ENCODE measurements around the gene CXCR6.

Gene CXCR6

DNA sequence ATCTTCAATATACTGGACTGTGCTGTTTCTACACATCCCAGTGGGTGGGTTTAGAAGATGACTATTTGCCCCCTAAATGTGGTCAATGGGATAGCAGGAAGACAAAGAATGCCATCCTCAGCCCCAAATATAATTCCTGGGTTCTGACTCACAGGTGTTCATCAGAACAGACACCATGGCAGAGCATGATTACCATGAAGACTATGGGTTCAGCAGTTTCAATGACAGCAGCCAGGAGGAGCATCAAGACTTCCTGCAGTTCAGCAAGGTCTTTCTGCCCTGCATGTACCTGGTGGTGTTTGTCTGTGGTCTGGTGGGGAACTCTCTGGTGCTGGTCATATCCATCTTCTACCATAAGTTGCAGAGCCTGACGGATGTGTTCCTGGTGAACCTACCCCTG lies 3.0 kb downstream of the CXCR6 start:
- DNase-seq (ENCODE audit: low spot score), result no peak

DNA sequence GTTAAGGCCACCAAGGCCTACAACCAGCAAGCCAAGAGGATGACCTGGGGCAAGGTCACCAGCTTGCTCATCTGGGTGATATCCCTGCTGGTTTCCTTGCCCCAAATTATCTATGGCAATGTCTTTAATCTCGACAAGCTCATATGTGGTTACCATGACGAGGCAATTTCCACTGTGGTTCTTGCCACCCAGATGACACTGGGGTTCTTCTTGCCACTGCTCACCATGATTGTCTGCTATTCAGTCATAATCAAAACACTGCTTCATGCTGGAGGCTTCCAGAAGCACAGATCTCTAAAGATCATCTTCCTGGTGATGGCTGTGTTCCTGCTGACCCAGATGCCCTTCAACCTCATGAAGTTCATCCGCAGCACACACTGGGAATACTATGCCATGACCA lies 3.6 kb downstream of the CXCR6 start:
- TF ChIP-seq, protein P1, sequence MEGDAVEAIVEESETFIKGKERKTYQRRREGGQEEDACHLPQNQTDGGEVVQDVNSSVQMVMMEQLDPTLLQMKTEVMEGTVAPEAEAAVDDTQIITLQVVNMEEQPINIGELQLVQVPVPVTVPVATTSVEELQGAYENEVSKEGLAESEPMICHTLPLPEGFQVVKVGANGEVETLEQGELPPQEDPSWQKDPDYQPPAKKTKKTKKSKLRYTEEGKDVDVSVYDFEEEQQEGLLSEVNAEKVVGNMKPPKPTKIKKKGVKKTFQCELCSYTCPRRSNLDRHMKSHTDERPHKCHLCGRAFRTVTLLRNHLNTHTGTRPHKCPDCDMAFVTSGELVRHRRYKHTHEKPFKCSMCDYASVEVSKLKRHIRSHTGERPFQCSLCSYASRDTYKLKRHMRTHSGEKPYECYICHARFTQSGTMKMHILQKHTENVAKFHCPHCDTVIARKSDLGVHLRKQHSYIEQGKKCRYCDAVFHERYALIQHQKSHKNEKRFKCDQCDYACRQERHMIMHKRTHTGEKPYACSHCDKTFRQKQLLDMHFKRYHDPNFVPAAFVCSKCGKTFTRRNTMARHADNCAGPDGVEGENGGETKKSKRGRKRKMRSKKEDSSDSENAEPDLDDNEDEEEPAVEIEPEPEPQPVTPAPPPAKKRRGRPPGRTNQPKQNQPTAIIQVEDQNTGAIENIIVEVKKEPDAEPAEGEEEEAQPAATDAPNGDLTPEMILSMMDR (IDR thresholded peaks at IDR 0.05; ENCODE audit: borderline replicate concordance, control extremely low read depth, extremely low read depth, insufficient read depth, missing control alignments), result no peak
- in situ Hi-C loops (cut with MboI; ENCODE audit: low sequenced_read_pairs, unreplicated experiment), result loop anchor here (10.0 kb wide), 2 partner anchors 258 to 428 kb away; partner anchors contain the start of genes CCR1 and CCR5
- DNase-seq (ENCODE audit: low spot score), result no peak

More for the DNA sequence above, 3.0 kb downstream of the CXCR6 start:
- TF ChIP-seq, protein P1 (IDR thresholded peaks at IDR 0.05; ENCODE audit: borderline replicate concordance, control extremely low read depth, extremely low read depth, insufficient read depth, missing control alignments), result peak; percentile 10
- in situ Hi-C loops (cut with MboI; ENCODE audit: low sequenced_read_pairs, unreplicated experiment), result loop anchor here (10.0 kb wide), 2 partner anchors 258 to 428 kb away; partner anchors contain the start of genes CCR1 and CCR5

DNA sequence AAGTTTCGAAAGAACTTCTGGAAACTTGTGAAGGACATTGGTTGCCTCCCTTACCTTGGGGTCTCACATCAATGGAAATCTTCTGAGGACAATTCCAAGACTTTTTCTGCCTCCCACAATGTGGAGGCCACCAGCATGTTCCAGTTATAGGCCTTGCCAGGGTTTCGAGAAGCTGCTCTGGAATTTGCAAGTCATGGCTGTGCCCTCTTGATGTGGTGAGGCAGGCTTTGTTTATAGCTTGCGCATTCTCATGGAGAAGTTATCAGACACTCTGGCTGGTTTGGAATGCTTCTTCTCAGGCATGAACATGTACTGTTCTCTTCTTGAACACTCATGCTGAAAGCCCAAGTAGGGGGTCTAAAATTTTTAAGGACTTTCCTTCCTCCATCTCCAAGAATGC lies 4.1 kb downstream of the CXCR6 start:
- TF ChIP-seq, protein P1 (IDR thresholded peaks at IDR 0.05; ENCODE audit: borderline replicate concordance, control extremely low read depth, extremely low read depth, insufficient read depth, missing control alignments), result no peak
- DNase-seq (ENCODE audit: low spot score), result no peak
- in situ Hi-C loops (cut with MboI; ENCODE audit: low sequenced_read_pairs, unreplicated experiment), result loop anchor here (10.0 kb wide), 2 partner anchors 257 to 427 kb away; partner anchors contain the start of genes CCR1 and CCR5

DNA sequence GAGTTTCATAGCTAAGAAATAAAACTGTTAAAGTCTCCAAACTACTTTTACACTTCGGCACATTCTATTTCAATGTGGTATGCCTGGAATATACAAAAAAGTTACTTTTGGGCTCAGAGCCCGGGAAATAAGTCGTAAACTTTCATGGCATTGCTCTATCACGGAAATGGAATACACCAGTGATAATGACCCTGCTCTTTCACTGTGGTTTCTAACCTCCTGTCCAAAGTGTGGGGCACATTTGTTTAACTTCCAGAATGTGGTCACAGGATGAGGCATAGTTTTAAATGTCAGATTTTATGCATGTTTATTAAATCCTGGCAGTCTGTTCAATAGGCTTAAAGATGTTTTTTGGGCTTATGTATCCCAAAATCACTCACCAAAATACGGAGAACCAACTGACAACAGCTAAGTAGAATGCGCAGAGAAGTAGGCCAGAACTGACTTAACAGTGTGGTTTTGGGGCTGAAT lies 5.1 kb downstream of the CXCR6 start:
- in situ Hi-C loops (cut with MboI; ENCODE audit: low sequenced_read_pairs, unreplicated experiment), result loop anchor here (10.0 kb wide), 2 partner anchors 256 to 426 kb away; partner anchors contain the start of genes CCR1 and CCR5
- TF ChIP-seq, protein P1 (IDR thresholded peaks at IDR 0.05; ENCODE audit: borderline replicate concordance, control extremely low read depth, extremely low read depth, insufficient read depth, missing control alignments), result no peak

DNA sequence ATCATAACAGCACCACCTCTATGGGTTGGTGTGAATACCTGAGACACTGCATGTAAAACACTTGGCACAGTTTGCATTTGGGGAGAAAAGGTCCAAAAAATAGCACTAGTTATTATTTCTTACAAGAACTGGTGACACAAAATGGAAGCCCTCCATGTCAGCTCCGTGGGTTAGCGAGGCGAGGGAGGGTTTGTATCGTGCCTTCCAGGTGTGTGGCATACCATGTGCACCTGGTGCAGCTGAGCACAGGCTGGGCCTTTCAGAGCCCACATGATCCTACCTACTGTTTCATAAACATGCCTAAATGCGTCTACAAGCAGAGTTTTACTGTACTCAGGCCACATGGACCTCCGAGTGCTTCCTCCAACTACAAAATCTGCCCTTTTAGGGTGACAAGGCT lies 5.6 kb downstream of the CXCR6 start:
- in situ Hi-C loops (cut with MboI; ENCODE audit: low sequenced_read_pairs, unreplicated experiment), result loop anchor here (10.0 kb wide), 2 partner anchors 256 to 426 kb away; partner anchors contain the start of genes CCR1 and CCR5
- no peak for DNase-seq (ENCODE audit: low spot score)
- TF ChIP-seq, protein P1 (IDR thresholded peaks at IDR 0.05; ENCODE audit: borderline replicate concordance, control extremely low read depth, extremely low read depth, insufficient read depth, missing control alignments), result no peak

More for the DNA sequence above, 5.1 kb downstream of the CXCR6 start:
- DNase-seq (ENCODE audit: low spot score), result no peak

DNA sequence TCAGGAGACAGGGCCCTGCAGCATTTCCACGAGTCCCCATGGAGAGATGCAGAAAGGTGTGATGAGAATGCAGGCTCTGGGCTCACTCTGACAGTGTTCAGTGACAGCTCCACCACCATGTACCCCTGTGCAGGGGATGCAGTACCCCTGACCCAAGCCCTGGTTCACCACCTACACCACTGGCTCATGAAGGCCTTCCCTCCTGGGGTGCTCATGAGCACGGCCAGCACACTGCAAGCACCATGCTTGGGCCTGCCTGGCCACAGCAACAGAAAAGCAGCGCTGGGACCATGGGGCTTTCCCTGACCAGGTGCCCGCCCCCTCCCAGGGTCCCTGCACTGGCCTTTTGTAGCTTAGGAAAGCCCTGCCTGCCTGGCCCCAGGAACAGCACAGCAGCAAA lies 6.2 kb downstream of the CXCR6 start:
- no peak for DNase-seq (ENCODE audit: low spot score)
- TF ChIP-seq, protein P1 (IDR thresholded peaks at IDR 0.05; ENCODE audit: borderline replicate concordance, control extremely low read depth, extremely low read depth, insufficient read depth, missing control alignments), result no peak
- in situ Hi-C loops (cut with MboI; ENCODE audit: low sequenced_read_pairs, unreplicated experiment), result loop anchor here (10.0 kb wide), 2 partner anchors 255 to 425 kb away; partner anchors contain the start of genes CCR1 and CCR5

Data from GM13976 (cell line).